HG02885 (cell line): ENCODE results near the gene MAMLD1.

Experiments
- ATAC-seq: cut with Tn5 transposase; IDR thresholded peaks from one replicate; pipeline ENCODE4 v1.9.1; 2021; ENCODE audit warnings: mild to moderate bottlenecking; ENCODE audit not compliant: unreplicated experiment, poor library complexity

Gene MAMLD1

DNA sequence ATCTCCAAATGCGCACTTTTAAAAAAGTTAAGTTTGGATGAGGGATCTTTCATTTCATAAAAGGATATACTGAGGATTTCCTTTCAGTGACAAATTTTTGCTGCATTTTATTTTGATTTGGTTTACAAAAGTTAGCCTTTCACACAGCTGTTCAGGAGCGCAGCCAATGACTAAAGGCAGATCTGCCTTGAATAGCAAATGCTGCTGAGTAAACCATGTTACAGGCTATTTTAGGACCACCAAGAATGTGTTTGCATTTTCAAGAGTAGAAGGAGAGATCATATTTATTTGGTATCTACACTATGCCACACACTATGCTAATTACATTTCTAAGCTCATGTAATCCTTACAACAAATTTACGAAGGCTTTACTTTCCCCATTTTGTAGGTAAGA lies 92.1 kb downstream of the MAMLD1 start:
- no peak for ATAC-seq

DNA sequence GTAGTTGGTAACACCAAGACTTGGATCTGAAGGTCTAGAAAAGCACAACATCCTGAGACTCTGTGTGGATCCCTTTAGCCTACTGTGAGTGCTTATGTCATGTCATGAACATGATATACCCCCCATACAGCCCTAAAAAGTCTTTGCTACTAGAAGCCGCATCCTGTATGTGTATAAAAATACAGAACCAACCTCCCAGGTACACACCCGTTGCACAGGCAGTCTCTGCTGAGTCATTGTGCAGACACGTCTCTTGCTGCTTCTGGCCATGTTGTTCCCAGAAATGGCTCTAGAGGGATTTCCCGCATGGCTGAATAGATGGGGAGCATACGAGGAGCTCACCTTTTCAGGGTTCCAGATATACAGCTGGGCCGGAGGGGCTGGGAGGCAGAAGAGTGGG lies 93.3 kb downstream of the MAMLD1 start:
- ATAC-seq, result no peak

DNA sequence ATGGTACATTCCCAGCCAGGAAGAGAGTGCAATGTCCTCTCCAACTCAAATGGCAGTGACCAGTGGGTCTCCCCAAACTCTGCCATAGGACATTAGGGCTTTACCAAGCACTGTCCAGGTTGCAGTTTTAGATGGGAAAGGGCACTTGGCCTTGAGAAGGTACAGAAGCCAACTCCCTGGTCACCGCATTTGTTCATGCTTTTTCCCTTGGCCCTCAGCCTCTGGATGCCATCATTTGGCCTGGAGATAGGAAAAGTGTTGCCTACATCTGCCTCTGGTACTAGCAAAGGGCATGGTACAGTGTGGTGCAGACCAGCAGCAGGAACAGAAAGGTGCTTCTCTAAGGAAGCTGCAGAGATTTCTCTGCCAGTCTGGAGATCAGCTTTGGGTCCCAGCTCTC lies 93.8 kb downstream of the MAMLD1 start:
- no peak for ATAC-seq

DNA sequence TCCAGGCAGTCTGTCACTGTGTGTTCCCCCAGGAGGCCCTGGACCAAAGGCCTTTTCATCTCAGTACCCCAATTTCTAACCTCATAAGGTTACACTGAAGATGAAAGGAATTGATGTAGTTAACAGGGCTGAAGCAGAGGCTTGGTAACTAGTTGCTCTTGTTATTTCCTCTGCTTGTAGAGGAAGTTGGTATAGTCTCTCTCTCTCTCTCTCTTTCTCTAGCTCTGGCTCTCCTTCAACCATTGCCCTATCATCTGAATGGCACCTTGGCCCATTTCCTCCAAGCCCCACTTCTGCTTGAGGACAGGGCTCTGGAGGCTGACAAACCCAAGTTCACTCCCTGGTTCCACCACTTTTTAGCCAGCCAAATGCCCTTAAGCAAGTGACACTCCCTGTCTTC lies 96.1 kb downstream of the MAMLD1 start:
- ATAC-seq, result no peak

DNA sequence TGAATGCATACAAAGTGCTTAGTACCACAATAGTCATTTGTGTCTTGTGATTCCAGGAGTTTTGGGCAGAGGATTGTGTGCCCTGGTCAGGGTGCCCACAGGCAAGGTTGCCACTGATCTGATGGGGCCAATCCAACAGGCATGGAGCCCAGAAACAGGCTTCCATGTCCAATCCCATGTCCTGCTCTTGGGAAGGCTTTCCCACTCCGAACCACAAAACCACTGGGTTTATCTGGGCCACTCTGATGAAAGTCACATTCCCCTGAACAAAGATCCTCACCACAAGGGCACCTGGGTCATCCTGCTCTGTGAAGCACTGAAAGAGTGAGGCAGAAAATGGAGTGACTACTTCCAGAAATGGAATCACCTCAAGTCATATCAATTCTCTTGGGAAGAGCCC lies 96.9 kb downstream of the MAMLD1 start:
- no peak for ATAC-seq

DNA sequence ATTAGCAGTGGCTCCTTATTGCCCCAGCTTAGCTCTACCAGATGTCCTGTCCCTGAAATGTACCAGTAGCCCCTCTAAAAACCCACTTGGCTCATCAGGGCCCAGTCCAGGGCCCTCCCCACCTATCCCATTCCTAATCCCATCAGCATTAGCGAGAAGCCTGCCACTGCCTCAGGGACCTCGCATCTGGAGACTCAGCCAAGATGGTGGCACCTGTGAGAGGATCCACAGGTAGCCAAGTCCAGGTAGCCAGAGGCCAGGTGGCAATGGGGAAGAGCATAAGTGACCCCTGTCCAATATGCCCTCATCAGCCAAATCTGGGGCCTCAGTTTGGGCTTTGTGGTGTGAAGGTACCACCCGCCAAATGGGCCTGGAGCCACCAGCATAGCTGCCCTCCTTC lies 97.7 kb downstream of the MAMLD1 start:
- no peak for ATAC-seq

DNA sequence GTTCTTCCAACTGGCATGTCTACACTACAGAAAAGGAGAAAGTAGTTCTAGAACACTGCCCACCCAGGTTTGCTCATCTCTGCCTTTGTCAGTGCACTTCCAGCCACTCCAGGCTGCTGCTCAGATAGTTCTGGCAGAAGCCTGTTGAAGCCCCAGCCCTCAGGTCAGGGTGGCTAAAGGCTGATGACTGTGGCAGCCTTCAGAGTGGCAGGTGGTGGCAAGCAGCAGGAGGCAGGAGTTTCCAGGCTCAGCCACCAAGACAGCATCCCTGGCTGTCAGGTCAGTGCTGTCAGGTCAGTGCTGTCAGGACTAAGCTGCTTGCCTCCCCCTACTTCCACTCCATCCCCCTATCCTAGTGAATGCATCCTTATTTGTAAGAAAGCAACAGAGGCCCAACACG lies 100.4 kb downstream of the MAMLD1 start:
- ATAC-seq, result no peak

DNA sequence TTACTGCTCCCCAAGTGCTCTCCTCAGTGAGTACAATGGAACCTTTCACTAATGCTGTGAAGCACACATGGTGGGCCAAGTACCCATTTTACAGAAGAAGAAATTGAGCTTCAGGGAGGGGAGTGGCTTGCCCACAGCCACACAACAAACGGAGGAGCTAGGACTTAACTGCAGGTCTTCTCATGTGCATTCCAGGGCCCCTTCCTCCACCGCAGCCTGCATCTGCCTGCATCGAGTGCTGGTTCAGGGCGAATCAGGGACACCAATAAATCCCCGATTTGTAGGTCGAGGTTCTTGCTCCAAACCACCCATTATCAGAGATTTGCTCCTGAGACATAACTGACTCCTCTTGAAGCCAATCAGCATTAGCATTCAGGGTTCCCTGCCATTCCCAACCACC lies 100.9 kb downstream of the MAMLD1 start:
- no peak for ATAC-seq

DNA sequence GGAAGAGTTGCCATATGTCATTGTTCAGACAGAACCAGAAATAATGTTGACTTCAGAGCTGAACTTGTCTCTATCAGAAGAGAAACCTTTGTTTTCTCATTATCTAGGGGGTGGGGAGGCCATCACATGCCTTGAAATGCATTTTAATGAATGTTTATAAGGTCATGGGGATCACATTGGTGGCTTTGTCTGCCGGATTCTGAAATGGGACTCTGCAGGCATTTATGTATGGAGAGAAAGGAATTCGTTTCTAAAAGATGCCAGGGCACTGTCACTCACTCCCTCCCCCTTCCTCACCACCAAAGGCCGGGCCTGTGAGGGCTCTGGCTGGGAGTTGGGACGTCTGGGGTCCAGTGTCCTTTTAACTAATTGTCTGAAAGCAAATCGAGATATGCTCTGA lies 102.2 kb downstream of the MAMLD1 start:
- ATAC-seq, result no peak

DNA sequence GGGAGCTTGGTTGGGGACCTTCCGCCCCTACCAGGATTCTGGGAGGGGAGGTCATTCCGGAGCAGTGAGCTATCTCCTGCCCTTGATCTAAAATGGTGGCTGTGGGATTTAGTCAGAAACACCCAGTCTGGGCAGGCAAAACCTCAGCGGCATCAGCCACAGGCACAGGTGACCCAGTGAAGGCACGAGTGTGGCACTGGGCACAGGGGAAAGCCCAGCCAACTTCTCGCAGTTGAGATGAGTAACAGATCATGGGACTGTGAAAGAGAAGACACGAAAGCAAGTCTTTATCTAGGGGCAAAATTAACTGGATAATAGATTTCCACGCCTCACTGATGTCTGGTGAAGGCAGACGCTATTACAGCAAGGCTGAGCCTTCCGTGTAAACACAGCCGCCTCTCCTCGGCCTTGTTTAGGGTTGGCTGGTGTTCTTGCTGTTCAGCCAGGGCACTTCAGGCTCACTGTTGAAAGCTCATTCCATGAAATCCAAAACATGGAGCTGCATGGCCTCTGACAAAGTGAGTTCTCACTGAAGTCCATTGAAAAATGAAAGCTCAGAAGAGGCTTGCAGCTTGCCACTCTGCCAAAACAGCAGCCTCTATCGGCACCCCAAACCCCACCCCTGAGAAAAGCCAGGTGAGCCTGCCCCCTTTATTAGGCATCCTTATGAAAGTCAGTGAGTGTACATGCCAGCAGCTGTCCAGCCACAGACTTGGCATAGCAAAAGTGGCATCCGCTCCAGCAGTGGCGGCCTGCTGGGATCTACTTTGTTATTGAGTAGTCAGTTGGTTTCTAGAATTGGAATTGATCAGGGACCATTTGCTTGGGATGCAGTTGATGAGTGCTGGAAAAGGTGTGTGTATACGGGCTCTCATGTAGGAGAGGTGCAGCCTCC lies 103.0 kb downstream of the MAMLD1 start:
- ATAC-seq, result no peak

DNA sequence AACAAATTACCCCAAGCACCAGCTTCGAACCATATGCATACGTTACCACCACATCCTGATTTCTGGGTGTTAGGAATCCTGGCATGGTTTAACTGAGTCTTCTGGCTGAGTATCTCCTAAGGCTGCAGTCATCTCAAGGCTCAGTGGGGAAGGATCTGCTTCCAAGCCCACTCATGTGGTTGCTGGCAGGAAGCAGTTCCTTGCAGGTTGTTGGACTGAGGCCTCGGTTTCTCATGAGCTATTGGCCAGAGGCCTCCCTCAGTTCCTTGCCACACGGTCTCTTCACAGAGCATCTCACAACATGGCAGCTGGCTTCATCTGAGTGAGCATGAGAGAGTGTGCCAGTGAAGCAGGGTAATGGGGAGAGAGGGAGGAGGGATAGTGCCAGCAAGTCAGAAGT lies 109.2 kb downstream of the MAMLD1 start:
- ATAC-seq, result no peak

DNA sequence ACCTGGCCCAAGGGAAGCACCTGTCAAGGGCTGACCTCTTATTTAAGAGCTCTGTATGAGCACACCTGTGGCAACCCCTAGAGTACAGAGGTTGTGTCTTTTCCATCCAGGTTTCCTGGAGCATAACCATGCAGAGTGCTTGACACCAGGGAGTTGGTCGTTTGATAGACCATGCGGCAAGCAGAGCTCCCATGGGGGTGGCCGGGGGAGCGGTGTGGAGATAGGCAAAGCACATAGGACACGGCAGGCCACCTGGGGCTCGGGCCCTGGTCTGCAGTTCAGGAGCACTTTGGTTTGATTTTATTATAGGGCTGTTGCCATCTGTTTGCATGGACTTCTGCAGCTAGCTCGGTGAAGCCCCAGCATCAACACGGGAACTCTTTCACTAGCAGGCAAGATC lies 110.3 kb downstream of the MAMLD1 start:
- ATAC-seq, result no peak

DNA sequence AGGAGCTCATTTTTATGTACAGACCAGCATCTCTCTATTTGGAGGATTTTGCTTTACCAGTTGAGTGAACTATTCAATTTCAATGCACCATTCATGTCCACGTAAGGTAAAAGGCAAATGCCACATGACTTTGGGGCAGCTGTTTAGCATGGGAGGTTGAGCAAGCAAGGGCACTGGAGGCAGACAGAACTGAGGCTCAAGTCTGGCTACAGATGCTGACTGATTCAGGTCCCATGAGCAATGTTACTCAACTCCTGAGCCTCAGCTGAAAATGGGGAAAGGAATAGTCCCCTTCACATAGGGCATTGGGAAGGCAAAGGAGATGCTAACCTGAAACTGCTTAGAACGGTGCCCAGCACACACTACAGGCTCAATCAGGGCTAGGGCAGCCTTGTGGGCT lies 112.3 kb downstream of the MAMLD1 start:
- no peak for ATAC-seq

DNA sequence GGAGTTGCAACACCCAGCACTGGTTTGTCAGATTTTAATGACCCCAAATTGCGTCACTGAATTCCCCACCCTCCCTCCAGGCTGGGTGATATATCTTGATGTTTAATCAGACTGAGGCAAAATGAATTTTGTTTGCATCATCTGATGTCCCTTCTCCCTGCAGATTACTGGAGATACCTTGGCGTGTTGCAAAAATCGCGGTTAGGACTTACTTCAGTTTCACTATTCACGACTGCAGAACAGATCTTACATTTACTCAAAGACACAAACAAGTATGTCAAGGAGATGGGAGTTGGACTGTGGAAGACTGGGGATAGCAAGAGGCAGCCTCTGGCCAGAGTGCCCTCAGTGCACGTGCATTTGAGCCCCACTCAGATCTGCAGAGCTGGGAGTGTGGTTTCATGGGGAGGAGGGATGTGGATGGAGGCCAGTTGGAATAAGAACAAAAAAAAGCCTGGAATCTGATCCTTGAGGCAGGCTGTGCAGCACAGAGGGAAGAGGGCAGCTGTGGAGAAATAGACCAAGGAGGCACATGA lies 113.1 kb downstream of the MAMLD1 start:
- no peak for ATAC-seq

DNA sequence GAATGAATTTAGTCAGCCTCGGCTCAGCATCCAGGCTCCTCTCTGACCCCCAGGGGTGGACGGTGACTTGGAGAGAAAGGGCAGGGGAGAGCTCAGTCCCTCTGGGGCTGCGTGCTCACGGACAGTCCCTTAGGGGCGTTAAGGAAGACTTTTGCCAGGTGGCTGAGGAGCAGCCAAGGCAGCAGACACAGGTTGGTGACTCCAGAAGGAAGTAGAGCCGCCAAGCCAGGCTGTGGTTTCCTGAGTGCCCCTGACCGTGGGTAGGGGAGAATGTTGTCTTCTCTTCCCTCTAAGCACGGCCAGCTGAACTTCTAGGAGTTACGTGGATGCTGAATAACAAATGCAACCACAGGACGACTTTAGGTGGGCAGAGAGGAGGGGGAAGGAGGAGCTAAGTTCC lies 114.3 kb downstream of the MAMLD1 start:
- no peak for ATAC-seq

DNA sequence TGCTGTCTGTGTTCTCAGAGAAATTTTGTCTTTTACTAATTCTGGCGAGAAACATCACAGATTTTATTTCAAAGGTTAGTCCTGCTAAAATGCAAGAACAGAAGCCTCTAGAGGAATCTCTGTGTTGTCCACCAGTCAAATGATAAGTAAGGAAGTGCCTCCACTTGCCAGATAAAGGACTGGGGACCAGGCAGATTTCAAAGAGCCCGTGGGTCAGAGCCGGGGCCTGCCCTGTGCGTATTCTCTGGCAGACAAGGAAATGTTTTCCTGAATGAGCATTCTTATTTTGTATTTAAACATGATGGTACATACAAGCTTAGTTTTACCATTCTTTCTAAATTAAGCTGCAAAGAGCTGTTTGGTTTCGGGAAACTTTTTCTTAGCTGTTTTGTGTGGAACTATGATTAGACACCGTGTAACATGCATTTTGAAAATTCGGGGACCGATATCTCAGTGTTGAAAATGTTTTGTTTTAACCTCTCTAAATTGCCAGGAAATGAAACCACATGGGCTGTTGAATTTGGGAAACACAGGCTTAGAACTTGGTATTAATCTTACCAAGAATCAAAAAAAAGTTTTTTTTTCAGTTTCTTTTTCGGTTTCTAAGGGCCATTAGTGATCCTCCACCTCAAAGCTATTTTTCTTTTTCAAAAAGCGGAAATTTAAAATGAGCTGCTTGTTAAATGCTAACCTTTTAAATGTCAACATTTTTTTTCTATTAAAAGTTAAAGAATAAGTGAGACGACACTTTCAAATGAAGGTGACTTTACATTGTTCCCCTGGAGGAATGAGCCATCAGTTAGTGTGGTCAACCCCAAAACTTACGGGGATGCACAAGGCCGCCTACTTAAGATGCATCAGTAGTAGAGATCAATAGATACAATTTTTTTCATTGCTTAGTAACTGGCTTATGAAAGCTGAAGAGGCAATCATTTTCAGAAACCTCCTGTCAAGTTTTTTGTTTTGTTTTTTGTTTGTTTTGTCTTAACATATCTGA lies 115.7 kb downstream of the MAMLD1 start:
- peak; percentile 48 for ATAC-seq

DNA sequence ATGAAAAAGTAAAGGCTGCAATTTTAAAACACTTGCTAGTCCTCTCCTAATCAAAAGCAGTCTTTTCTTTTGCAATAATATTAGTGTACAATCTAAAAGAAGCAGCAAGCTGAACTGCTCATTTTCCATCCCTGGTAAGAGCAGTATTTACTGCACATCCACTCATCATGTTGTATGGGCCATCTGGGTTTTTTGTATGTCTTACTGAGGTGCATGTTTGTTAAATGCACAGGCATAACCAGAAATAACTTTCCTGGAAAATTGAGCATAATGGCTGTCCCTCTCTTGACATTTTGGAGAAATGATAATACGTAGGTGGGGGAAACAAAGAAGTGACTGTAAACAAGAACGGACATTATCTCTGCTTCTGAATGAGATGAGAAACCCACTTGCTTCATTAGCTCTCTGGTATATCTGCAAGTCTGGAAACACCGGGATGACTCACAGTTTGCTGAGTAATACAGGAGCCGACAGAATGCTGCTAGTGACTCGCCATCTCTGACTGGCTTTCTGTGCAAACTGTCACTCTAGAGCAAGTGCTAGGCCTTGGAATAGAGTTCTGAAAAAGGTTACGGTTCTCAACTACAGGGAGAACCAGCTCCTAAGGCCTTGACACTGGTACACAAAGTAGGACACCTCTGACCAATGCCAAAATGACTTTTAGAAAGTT lies 119.6 kb downstream of the MAMLD1 start:
- peak; percentile 68 for ATAC-seq

DNA sequence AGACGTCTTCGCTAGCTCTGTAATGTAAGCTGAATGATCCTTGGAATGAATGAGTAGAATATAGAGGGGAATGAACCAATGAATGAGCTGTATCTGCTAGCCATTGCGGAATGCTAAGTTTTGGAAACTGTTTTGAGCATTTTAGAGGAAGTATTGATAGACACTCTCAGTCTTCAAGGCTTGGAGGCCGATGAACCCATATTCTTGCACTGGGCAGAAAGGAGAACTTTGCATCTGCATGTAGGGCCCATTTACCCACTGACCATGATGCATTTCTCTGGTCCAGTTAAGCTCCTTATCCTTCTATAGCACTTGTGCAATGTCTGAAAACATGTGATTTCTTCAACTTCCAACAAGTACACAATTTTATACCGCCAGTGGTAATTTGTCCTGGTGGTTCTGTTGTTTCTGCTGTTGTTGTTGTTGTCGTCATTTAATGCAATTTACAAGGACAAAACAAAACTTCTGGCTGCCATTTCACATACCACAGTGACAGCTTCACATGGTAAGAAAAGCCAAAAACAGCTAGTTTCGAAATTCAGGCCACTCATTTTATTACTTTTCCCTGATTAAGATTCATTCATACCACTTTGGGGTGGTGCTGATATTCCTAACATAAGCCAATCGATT lies 120.4 kb downstream of the MAMLD1 start:
- no peak for ATAC-seq

DNA sequence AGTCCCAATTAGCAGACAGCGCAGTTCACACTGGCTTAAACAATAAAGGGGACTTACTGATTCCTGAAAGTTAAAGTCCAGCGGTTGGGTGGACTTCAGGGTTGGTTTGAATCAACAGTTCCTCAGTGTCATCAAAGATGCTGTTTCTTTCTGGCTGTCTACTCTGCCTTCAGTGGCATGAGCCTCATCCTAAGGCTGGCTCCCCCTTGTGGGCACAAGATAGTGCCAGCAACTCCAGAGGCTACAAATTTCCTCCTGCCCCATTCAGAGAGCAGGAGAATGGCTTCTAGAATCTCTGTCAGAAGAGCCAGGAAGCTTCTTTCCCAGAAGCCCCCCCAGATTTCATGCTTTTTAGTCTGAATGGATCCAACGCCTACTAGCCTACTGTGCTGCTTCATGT lies 122.9 kb downstream of the MAMLD1 start:
- peak; percentile 48 for ATAC-seq
